HG03064 (cell line): ENCODE data around the gene LHX6.

Source experiments
- ATAC-seq: cut with Tn5 transposase; IDR thresholded peaks from one replicate; pipeline ENCODE4 v1.9.1; 2021; ENCODE audit warnings: low read depth; ENCODE audit not compliant: unreplicated experiment

Gene LHX6

DNA sequence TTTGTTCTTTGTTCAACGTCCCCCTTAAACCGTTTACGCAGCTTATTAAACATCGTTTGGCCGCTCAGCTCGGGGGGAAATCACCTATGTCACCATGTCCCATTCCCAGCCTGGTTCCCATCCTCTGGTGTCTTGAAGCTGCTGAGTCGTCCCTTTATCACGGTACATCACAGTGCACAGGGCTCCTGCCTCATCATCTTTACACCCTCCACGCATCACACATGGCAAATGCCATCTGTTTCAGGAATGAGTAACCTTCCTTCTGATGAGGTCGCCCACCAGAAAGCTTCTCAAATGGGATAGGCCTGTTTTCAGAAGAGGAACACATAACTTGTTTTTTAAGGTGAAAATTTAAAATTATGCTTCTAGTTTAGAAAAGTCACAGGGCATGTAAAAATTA, 7.9 kb upstream of the LHX6 start:
- no peak for ATAC-seq

DNA sequence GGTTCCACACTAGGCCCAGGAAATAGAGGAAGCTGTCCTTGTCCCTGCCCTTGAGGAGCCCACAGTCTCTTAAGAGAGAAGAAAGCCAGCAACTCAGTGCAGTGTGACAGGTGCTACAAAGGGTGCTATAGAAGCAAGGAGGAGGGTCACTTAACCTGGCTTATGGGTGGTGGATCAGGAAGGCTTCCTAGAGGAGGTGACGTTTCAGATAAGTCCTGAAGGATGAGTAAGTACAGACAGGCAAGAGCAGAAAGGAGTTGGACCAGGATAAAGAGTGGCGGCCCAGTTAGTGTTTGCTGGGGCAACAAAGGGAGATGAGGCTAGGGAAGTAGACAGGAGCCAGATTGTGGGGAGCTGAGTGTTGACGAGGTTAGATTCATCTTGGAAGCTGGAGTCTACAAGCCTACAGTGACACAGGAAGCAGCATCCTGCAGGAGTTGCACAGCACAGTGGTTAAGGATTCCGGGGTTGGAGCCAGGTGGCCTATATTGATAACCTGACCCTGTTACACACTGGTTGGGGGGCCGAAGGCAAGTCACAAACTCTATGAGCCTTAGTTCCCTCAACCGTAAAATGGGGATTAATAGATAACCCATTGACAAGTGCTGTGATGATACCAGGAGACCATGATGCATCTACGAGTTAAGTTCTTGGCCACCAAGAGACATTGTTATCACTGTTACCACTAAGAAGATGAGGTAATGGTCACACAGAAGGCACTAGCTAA, 5.4 kb upstream of the LHX6 start:
- ATAC-seq = no peak

DNA sequence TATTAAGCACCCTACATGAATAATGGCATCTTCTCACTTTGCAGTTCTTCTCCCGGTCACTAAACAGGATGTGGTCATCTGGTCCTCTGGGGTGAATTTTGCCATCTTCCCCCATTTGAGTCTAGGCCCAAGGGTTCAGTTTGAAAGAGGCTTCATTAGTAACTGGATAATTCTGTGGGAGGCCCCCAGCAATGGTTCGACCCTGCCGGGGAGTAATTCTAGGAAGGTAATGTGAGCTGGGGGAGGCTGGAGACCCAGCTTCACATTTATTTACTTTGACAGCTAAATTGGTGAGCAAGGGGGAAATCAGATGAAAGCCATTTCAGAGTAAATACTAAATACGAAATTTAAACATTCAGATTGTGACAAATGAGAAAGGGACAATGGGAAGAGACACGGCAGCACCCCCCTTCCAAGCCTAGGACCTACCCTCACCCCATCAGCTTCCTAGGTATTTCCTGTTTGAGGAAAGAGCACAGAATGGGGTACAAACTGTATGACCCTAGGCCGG, 4.1 kb upstream of the LHX6 start:
- ATAC-seq = no peak

DNA sequence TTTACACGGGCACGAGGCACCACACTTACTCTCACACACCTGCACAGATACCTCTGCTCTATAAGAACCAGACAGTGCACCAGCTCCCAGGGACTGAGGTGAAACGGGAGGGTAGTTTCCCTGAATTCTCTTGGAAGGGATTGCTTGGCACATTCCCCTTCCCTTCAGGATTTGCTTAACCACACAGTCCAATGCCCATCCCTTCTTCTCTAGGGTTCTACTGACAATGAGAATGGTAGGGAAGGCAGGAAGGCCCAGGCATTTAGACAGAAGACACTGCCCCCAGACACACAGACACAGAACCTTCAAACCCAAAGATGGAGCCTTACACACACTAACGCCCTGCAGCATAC, 704 bp upstream of the LHX6 start:
- ATAC-seq = no peak

DNA sequence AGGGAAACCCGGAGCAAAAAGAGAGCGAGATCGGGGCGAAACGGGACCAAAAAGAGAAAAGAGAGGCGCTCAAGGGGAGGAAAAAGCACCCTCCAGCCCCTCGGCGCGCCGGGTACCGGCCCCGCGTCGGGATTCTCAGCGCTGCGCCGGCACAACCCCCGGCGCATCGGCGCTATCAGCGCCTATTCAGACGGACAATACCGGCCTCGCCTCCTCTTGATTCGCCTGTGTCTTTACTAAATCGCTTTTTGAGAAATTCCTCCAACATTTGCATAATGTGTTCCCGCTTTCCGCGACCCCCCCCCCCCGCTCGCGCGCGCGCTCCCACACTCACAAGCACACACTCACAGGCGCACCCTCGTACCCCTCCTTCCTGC, 578 bp downstream of the LHX6 start:
- ATAC-seq = no peak

DNA sequence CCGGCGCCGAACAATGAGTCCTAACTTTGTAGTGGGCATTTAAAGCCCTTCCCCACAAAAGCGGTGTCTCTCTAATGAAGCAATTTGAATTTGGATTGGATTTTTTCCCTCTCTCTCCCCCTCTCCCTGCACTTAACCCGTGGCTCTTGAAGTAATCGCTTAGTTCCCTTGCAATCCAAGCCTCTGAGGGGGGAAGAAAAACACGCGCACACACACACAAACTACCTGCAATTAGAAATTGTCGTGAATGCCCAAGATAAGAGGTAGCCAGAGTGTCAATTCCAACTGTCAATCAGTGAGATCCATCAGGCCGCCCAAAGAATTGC, 1.2 kb downstream of the LHX6 start:
- no peak for ATAC-seq

DNA sequence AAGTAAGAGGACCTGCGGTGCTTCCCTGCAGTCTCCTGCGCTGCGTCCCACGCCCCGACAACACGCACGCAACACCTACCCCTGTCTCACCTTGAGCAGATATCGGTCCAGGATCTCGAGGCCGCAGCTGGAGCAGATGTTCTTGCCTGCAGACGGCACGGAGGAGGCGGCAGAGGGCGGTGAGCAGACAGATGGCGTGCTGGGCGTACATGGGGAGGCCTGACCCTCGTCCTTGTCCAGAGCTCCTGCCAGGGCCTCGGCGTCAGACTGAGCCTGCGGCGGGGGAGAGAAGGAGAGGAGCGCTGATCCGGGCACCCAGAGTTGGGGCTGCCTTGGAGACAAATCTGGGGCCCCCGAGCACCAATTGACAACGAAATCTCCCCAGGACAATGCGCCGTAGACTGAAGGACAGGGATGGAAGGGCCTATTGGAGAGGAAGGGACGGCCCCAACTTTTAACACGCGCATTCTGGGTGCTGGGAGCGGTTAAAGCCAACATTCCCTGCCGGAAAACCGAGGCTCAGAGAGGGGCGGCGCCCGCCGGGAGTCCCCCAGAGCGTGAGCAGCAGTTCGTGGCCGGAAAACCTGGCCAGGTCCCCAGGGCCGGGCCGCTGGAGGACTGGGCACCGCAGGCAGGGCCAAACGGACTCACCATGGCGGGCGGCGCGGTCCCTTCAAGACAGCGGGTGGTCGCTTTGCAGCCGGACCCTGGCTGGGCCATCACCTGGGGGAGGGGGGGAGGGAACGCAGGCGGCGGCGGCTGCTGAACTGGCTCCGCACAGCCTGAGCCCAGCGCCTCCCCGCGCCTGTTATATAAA, 1.8 kb downstream of the LHX6 start:
- ATAC-seq = no peak

DNA sequence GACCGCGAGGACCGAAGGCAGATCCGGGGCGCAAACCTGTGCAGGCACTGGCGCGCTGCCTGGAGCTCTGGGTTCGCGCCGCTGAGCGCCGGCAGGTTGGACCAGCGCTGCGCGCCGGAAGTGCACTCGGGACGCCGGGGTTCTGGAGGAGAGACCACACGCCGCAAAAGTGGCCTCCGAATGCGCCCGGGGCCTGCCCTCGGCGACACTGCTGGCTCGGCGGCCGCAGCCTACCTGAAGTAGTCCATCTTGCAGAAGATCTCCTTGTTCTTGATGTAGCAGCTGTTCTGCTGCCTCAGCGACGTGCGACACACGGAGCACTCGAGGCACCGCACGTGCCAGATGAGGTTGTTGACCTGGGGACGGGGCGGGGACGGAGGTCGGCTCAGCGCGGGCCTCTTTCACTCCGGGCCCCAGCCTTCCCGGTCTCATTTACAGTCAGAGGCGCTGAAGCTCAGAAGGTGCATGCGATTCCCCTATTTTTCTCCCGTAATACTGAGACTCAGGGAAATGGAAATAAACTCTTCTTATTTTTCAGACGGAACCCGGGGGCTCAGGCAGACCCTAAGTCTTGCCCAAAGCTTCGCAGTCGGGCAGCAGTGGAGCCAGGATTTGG, 2.5 kb downstream of the LHX6 start:
- no peak for ATAC-seq

DNA sequence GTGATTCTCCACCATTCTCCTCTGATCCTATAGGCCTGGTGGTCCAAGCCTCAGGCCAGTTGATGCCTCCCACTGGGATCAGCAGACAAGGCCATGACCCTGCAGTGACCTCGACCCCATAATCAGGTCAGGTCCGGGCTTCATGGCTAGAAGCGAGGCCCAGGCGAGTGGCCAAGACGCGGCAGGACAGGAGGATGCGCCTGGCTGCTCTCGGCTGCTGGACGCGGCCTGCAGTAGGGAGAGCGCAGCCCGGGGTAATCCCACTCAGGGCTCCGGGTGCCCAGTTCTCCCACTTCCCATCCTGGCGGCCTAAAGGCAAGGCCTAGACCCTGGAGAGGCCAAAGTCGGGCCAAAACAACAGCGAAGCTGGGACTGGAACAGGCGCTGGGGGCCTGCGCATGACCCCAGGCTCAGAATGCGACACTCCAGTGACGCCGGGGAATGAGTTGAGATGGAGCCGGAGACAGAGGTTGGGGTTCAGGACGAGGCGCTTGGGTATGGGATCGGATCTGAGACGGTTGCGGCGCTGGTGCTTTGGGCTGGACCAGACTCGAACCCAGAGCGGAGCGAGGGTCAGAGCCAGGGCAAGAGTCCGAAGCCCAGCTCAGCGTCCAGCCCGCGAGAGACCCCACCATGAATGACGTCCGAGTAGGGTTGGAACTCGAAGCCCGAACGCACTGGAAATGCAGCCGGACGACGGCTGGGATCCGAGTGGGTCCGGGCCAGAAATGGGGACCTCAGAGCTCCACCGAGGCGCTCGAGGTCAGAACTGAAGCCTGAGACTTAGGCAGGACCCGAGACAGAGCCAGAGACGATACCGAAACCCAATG, 3.2 kb downstream of the LHX6 start:
- no peak for ATAC-seq

DNA sequence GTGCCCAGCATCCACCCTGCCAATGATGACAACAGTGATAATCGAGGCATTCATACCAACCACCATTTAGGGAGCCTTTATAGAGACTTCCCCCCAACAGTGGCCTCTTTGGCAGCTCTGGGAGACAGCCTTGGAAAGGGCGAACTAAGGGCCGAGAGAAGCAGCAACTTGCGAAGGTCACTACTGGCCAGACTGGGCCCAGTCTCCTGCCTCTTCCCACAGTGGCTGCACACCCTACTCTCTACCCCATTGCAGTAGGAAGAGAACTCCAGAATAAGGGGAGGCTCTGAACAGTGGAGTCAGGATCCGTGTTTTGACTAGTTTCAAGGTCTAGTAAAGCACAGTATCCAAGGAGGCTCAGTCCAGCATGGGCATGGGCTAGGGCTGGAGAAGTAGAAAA, 5.3 kb downstream of the LHX6 start:
- ATAC-seq = no peak

DNA sequence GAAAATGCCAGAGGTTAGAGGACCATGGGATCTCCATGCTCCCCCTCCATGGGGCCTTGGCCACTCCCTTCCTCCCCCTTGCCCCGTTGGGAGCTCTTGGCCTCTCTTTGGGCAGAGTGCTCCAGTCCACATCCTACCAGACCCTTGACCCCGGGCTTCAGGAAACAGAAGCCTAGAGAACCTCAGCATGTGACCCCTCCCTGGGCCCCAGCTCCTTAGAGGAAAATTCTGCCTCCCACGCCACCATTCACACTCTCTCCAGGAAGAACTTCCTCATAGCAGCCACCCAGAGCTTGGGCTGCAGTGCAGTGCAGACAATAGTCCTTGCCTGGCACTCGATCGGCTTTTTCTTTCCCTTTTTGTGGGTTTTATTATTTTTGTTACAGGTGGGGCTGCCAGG, 6.0 kb downstream of the LHX6 start:
- ATAC-seq = no peak

DNA sequence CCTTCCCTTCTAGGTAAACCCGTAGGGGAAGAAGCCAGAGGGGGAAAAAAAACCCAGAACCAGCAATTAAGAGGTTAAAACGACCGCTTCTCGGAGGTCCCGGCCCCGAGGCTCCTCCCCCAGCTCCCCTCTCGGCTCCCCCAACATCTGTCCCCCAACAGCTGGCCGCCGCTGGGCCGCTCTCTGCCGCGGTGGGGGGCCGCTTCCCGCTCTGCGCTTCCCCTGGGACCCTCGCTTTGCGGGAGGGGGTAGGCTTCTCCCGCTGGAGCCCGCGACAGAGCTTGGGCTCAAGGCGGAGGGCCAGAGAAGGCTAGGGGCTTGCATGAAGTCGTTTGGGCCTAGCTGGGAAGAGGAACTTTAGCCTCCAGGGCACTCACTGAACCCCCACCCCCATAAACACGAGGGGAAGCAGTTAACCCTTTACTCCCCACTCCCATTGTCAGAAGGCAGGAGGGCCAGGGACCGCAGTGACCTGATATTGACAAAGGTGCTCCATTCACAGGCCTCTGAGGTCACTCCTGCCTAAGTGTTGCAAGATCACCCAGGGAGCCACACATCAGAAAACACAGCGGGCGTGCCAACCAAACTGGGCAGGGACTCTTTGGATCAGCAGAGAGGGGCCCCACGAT, 7.5 kb downstream of the LHX6 start:
- no peak for ATAC-seq

DNA sequence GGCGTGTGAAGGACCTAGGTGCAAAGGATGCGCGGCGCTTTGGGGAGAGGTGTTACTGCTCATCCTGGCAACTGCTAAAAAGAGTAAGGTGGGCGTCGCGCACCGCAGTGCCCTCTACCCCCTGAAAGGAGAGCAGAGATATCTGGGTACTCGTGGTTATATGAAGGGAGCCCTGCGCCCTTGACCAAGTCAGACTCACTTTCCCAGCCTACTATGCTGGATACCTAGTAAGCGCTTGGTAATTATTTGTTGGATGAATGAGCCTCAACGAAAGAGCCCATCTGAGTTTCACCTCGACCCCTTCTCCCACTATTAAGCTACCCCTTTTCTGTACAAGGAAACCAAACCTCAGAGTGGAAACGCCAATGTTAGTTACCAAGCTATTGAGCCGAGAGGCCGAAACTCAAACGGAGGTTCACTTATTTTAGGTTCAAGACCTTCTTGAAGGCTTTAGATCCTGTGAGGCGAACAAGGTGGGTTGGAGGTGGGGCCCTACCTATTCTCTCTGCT, 8.0 kb downstream of the LHX6 start:
- no peak for ATAC-seq

DNA sequence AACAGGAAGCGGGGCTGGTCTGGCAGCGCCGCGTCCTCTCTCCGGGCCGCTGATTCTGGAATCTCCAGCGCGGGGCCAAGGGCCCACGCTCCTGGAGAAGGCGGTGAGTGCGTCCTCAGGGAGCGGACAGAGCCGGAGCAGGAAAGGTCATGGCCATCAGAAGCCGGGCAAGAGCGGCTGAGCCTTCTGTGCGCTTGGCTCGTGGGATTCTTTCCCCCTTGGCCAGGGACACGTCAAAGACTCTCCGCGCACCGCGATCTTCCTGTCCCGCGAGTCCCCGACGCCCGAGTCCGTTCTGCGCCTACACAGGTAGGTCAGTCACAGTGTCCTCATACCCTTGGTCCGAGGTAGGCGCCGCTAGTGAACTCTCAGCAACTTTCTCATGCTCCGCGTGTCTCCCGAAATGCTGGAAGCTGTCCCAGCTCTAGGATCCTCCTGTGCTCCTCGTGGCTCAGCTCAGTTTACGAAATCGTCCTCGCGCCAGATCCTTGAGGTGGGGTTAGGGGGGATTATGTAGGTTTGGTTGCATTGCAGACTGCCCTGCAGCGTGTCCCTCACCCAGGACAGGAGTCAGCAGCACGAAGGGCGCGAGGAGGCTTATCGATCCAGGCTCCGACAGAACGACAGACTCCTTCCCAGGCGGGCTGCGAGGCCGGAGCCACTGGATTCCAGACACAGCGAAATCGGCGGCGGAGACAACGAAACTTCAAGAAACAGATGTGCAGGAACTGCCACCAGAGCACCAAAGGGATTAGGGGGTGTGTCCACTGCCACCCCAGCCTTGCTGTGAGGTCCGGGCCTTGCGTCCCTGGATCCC, 8.7 kb downstream of the LHX6 start:
- ATAC-seq = no peak

DNA sequence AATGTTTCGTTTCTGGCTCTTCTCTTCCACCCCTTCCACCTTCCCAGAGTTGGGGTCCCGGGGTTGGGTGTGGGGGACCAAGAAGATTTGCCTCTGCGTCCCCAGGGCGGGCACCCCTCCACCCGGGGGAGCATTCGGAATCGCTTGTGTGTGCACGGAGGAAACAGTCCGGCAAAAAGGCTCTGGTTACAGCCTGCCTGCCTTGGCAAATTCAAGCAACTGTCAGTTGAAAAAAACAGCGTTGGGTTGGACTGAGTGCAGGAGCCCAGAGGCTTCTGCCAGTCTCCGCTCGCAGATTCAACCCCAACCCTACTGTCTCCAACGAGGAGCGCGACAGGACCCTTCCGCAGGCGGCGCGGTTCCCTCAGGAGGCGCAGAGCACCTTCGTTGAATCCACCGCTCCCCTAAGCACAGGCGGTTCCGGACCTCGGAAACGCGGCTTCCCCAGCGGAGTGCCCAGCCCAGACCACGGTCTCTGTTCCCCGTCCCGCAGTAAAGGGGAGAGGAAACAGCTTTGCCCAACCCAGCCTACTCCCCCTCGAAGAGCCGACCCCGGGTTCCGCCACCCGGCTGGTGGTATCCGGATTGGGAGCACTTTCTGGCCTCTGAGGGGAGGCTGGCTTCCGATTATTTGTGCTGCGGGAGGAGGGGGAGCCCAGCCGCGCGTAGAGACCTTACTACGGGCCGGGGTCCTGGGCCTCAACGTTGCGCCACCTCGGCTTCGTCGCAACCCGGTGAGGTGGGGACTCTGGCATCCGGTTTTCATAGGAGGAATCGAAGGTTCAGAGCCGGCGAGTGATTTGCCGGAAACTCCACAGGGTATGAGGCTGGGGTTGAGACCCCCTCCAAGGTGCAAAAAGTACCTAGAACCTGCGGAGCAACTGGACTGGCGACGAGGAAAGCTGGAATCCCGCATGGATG, 9.6 kb downstream of the LHX6 start:
- ATAC-seq = no peak

DNA sequence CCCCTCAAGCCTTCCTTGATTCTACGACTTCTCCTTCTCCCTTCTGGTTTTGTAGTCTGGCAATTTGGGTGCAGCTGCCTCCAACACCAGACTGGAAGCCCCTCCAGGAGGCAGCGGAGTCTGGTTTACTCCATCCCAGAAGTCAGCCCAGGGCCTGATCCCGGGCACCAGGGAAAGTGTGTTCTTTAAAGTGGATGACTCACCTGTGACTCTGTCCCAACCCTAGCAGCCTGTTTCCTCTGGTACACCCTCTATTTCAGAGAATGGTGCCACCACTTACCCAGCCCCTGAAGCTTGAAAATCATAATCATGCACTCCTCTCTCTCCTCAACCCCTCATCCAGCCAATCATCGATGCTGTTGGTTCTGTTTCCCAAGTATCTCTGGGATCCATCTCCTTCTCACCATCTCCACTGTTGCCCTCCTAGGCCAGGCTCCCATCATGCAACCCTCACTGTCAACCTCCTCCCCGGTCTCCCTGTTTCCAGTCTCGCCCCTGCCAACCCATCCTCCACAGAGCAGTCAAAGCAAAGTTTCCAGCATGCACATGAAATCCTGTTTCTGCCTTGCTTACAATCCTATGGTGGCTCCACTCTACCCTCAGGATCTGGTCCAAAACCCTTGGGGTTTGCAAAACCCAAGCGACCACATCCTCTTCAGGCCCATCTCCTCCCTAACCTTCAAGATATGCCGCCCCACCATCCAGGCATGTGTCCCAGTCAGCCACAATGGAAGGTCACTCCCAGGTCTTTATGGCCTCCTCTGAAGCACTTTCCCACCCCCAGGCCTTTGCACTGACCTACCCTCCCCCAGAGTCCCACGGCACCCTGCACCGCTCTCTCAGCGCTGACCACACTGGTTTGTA, 10.5 kb downstream of the LHX6 start:
- ATAC-seq = no peak

DNA sequence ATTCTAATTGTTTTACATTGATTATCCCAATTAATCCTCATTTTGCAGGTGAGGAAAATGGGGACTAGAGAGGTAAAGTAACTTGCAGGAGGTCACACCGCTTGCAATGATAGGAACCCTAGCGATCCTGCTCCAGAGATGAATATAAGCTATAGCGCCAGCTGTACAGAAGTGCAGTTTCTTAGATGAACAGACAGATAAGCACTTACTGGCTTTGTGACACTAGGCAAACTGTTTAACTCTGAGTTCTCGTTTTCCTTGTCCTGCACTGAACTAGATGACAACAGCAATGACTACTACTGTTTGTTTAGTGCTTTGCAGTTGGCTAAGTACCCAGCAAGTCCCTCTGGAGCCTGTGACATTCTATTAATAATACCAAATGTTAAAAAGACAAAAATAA, 11.1 kb downstream of the LHX6 start:
- no peak for ATAC-seq
